ENCODE results near the gene FBLN7.

The FBLN7 gene

DNA sequence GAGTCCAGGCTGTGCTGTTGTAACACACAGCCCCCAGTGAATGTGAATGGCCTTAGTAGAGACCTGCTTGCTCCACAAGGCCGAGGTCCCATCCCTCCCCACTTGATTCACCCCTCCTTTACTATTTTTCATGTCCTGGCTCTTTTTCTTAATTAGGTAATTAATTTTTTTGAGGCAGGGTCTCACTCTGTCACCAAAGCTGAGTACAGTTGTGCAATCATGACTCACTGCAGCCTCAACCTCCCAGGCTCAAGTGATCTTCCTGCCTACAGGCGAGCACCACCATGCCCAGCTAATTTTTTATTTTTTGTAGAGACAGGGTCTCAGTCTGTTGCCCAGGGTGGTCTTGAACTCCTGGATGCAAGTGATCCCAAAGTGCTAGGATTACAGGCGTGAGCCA is 19.3 kb downstream of the FBLN7 start:
- DNase-seq (ENCODE audit: low read depth), result no peak

DNA sequence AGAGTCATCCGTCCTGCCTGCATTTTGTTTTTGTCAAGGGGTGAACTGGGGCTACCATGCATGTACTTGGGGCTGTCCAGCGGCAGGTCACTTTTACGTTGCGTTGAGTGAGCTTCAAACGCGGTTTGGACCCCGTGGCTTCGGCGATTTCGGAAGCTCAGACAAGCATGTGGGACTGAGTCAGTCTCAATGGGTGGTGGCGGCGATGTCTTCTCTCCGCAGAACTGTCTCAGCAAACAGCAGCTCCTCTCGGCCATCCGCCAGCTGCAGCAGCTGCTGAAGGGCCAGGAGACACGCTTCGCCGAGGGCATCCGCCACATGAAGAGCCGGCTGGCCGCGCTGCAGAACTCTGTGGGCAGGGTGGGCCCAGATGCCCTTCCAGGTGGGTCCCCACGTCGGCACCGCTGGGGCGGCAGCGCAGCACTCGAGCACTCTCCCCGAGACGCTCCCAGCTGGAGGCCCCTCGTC is 21.3 kb downstream of the FBLN7 start:
- no peak for DNase-seq (ENCODE audit: low read depth)

DNA sequence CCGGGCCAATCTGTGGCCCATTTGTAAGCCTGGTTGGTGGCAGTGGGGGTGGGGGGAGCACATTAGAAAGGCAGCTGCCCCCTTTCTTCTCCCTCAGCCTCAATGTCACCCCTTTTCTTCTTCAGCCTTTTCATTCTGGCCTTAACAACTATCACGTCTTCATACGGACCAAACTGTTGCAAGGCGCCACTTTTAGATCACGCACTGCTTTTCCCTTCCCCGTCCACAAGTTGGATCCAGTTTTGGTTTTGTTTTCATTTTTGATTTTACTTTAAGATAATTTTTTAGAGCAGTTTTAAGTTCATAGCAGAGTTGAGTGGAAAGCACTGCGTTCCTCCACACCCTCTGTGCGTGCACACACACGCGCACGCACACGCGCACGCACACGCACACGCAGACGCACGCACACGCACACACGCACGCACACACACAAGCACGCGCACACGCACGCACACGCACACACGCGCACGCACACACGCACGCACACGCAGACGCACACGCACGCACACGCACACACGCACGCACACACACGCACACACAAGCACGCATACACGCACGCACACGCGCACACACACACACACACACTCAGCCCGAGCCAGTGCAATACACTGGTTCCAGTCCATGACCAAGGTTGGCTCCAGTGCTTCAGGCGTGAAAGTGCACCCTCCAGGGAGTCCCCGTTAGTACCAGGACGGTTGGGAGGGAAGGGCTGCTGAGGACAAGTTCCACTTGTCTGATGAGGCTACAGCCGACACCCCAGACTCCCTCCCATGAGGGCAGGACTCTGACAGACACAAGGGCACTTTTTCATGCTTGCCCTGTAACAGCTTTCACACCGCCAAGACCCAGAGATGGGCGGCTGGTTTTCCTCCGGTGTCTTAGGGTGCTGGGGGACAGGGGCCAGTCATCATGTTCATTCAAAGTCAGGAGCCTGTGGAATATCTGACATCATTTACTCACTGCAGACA is 22.4 kb downstream of the FBLN7 start:
- DNase-seq (ENCODE audit: low read depth), result no peak

DNA sequence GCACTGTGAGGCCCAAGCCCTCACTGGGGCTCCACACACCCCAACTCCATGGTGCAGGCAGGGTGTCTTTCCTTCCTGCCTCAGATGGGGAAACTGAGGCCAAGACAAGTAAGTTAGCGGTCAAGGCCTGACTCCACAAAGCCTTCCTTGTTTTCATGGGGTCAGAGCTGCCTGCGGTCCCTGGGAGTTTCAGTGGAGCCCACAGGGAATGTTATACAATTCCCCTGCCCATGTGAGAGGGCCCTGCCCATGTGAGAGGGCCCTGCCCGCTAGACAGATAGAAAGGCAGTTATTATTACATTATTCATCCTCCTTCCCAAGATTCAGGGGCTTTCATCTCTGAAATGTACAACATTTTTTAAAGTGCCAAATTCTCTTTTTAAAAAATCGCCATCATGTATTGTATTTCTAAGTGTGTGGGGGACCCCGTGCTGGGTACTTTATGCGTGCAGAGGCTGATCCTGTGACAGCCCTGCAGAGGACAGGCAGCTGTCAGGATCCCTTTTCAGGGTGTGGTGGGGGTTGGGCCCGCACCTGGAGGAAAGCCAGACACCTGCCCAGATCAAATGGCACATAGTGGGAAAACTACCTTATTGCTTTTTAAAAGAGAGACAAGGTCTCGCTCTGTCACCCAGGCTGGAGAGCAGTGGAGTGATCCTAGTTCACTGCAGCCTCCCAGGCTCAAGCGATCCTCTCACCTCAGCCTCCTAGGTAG is 23.4 kb downstream of the FBLN7 start:
- DNase-seq (ENCODE audit: low read depth), result no peak

DNA sequence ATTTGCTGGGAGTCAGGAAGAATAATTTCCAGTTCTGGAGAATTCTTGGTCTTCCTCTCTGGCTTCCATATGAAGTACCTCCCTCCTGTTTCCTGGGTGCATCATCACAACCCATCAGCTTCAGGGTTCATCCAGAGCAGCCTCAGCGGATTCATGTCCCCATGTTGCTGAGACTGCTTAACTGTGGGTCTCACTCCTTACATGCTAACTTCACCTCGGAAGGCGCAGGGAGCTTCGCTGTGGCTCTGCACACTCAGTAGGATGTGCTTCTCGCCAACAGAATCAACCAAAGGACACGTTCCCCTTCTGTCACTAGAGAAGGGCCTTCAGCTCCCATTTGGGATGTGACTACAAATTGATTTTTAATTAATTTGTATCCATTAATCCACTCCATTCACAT is 24.2 kb downstream of the FBLN7 start:
- DNase-seq (ENCODE audit: low read depth), result no peak

DNA sequence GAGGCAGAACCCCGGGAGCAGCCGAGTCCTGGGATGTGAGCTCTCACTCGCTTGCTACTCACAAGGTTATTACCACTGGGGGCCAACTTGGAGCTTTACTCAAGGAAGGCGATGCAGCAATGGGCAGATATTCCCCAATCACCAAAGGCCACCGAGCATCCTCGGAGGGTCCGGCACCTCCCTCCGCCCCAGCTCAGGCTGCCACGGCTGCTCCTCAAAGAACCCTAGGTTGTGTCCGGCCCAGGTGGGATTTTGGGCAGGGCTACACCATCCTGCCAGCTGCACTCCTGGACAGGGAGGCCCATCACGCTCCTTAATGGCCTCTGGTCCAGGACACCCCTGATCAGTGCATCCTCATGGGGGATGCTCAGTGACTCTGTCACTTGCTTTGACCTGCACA is 24.8 kb downstream of the FBLN7 start:
- no peak for DNase-seq (ENCODE audit: low read depth)

DNA sequence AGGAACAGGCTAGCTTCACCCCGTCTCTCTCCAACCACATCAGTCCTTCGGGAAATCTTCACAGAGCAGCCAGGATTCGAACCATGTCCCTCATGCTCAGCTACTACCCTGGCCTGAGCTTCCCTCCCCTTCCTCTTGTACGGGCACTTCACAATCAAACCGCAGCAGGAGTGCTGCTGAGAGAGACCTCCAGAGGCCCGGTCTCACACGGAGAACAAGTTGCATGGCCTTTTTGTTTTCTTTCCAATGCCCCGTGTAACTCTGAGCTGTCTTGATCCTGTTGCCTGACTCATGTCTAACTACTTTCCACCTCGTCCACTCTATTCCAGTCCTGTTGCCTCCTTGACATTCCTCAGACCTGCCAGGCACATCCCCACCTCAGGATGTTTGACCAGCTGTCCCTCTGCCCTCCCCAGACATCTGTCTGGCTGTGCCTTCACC is 25.4 kb downstream of the FBLN7 start:
- DNase-seq (ENCODE audit: low read depth), result no peak

DNA sequence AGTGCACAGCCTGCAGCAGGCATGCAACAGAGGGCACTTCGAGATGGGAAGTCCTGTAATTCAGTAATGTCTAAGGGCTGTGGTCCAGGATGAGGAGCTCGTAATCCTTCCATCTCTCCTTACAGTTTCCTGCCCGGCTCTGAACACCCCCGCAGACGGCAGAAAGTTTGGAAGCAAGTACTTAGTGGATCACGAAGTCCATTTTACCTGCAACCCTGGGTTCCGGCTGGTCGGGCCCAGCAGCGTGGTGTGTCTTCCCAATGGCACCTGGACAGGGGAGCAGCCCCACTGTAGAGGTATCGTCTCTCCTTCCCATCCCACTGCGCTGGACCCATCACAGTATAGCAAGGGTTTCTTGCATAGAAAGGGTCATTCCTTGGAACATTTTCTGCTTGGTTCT is 26.7 kb downstream of the FBLN7 start:
- DNase-seq (ENCODE audit: low read depth), result no peak

DNA sequence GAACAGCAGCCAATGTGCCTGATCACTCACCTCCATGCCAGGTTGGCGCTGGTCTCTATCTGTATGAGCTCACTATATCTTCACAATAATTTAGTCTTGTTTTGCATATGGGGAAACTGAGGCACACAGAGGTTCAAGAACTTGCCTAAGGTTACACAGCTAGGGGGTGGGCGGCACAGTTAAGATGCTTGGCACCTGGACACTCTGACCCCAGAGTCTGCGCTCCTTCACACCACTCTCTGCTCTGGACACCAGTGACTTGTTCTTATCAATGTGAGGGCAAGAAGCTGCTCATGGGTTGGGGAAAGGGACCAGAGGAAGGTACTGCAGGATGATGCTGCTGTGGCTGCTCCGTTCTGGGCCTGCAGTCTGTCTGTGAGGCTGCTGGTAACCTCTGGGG is 27.1 kb downstream of the FBLN7 start:
- no peak for DNase-seq (ENCODE audit: low read depth)

DNA sequence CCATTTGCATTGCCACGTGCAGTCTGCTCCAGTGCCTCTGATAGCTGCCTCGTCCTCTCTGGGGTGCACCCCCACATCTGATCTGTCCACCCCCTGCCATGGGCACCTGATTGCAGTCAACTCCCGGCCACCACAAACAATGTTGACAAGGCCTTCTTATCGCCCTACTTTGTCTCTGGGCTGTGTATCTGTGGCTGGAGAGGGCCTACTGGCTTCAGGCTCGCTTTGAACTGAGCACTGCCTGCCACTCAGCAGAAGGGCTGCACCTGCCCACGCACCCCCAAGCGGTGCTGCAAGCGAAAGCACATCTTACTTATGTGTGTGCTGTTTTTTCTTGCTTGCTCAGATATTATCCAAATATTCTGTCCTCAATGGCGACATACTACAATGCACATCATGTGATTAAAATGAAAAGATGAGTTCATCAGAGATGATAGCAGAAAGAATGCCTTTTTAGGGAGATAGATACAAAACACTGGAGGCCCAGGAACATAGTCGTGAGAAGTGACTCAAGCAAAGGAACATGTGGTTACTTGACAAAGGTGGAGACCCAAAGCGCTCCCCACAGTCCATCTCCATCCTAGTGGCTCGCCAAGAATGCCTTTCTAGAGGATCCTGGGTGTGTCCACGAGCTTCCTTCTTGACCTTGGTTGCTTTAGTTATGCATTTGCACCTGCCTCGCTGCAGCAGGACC is 28.8 kb downstream of the FBLN7 start:
- DNase-seq (ENCODE audit: low read depth), result no peak

DNA sequence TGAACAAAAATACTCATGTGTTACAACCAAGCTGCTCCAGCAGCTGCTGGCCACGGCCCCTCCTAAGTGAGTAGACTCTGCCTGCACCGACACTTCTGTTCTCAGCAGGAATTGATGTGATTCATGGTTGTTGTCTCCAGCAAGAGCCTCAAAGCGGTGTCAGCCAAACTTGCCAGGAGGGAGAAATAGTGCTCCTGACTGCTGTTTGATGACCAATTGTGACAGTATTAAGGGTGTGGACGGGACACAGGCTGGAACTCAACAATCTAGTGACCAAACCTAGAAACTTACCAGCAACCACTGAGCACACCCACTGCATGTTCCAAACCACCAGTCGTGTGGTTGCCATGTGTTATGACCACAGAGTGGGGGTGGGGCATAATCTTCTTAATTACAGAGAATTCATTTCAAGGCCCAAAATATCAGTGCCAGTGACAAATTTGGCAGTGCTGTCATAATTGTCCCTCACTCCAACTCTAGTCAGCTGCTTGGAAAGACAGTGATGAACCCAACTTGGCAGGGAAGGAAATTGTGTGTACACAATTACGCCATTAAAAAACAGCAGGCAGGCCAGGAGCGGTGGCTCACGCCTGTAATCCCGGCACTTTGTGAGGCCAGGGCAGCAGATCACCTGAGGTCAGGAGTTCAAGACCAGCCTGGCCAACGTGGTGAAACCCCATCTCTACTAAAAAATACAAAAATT is 30.4 kb downstream of the FBLN7 start:
- no peak for DNase-seq (ENCODE audit: low read depth)

DNA sequence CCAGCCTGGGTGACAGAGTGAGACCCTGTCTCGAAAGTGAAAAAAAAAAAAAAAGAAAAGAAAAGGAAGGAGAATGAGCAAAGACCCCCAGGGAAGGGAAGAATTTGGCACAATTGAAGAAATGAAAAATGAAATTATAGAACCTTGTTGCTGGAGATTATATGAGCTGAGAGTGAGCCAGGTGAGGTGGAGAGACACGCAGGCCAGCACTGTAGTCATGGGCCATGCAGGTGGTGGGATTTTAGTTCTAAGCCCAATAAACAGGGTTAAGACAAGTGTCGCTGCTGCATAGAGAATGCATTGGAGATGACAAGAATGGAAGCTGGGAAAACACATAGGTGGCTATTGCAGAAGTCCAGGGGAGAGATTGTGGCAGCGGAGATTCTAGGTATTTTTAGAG is 32.3 kb downstream of the FBLN7 start:
- no peak for DNase-seq (ENCODE audit: low read depth)

DNA sequence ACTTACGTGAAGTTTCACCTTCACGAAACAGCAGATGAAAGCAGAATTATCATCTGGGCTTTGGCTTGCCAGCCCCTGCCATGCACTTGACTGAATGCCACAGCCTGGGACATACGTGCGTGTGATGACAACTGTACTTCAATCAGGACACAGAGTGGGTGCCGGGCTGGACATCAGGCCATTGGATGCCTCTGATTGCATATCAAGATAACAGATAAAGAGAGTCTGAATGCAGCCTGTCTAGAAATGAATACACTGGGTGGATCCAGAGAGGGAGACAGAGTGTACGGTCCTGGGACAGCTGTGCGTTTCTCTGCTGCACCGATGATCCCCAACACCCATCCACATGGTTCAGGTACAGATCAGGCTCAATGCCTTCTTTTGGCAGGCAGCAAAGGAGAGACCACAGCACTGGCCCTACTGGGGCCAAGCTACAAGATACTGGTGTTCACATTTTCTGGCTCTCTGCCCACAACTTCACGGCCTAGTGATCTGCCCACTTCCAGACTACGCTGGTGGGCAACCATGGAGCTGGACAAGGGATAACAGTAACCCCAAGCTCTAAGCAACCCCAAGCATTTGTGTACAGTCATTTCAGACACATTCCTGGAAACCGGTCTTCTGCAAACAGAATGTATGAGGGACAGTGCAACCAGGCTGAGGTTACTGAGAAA is 35.6 kb downstream of the FBLN7 start:
- no peak for DNase-seq (ENCODE audit: low read depth)

DNA sequence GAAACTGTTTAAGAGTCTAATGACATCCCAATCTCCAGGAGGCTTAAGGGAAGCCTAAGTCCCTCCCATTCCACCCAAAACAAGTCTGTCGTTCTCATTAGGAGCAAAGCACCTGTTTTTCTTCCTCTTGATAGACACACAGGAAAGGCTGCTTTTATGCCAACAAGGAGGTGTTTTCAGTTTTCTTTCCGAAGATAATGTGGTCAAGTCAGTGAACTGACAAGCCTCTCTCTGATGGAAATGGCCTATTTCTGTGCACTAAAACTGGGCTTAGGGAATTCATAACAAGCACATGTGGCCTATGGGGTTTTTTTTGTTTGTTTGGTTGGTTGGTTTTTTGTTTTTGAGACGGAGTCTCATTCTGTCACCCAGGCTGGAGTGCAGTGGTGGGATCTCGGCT is 36.2 kb downstream of the FBLN7 start:
- DNase-seq (ENCODE audit: low read depth), result no peak

DNA sequence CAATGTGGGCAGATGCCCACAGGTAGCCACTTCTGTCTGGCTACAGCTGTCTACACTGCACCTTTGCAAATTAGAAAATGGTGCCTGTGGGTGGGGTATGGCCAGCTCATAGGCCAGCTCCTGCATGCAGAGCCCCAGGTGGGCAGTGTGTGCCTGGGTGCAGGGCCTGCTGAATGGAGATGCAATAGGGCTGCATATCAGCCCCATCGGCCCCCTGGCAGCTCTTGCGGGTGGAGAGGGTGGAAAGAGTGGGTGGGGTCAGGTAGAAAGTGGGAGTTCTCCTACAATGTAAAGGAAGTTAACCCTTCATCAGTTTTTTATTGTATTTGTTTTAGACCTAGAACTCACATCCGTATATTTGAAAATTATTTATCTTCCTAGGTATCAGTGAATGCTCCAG is 37.1 kb downstream of the FBLN7 start:
- DNase-seq (ENCODE audit: low read depth), result no peak

DNA sequence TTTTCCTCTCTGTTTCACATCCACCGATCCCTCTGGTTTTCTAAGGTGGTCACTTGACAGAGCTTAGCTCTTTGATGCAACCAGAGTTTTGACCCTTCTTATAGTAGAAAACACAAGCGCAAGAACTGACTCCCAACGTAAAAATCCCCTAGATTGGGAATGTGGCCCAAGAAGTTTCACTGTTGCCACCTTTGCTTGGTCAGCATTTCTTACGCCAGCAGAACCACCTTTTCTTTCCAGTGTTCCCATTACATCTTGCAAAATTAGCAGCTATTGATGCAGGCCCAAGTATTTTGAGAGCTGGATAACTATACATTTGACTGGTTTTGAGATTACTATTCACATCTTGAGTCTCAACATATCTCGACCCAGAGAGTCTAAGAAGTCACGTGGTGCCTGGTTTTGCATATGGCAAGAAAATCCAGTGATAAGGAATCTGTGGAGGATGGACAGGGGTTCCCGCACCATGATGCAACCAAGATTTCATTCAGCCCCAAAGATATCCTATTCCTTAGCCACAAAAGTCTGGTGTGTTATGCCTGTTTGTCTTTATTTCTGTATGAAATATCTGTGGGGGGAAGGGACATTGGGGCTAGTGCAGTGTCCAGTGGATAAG is 37.9 kb downstream of the FBLN7 start:
- DNase-seq (ENCODE audit: low read depth), result no peak

DNA sequence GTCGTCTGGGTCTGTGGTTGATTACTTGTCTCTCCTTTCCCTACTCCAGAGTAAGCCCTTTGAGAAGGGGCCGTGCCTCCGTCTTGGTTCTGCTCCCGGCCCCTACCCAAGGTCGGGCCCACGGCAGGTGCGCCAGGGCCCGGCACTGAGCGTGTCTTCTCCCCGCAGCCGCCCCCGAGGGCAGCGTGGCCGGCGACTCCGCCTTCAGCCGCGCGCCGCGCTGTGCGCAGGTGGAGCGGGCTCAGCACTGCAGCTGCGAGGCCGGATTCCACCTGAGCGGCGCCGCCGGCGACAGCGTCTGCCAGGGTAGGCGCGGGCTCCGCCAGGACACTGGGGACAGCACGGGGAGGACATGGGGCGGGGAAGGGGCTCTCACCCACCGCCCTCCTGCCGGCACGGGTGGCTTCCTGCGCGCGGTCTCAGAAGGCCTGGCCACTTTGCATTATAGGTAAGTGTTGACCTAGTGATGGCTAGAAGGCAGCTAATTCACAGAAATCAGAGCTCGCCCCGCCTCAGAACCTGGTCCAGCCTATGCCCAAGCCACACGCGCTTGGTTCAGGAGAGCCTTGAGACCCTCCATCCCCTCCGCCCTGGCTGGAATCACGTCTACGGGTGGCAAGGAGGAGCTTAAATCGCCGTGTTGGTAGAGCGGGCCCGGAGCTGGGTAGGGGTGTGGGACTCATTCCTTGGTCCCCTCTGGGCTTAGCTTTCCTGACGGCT is 43.5 kb downstream of the FBLN7 start:
- DNase-seq (ENCODE audit: low read depth), result peak; percentile 56

DNA sequence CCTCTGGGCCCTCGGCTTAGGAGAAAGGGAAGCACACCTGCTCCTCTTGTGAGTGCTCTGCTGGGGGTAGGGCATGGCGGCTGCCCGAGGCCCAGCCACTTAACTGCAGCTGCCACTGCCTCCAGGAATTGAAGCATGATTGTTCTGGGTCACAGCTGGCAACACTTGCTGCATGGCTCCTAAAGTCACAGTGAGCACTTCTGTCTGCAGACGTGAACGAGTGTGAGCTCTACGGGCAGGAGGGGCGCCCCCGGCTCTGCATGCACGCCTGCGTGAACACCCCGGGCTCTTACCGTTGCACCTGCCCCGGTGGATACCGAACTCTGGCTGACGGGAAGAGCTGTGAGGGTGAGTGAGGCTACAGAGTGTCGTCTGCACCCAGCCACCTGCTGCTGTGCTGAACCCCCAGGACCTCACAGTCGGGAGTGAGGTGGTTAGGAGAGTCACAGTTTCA is 44.4 kb downstream of the FBLN7 start:
- peak; percentile 49 for DNase-seq (ENCODE audit: low read depth)

DNA sequence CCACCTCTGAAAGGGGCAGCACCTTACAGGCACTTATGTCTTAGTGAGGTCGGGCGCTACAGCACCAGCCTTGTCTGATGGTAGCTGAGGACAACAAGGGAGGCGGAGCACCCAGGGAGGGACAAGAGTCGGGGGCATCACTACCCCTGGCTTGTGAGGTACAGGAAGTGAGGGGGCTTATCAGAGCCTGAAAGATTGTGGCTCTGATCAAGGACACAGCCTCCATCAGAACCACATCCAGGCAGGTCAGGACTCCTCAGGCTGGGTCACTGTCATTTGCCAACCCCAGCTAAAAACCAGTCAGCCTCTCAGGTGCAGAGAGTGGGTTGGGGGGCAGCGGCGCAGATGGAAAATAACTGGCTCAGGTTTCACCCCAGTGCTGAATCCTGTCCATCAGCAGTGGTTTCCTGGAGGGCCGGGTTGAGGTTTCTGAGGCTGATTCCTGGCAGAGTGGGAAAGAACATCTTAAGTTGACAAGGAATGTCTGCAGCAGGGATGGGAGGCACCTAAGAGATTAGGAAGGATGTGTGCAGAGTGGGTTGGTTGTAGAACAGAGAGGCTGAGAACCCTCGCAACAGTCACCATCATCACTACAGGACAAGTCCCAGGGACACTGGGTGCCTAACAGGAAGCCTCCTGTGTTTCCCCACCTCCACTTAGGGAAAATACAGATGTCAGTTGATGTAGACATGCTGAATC is 45.3 kb downstream of the FBLN7 start:
- DNase-seq (ENCODE audit: low read depth), result no peak

DNA sequence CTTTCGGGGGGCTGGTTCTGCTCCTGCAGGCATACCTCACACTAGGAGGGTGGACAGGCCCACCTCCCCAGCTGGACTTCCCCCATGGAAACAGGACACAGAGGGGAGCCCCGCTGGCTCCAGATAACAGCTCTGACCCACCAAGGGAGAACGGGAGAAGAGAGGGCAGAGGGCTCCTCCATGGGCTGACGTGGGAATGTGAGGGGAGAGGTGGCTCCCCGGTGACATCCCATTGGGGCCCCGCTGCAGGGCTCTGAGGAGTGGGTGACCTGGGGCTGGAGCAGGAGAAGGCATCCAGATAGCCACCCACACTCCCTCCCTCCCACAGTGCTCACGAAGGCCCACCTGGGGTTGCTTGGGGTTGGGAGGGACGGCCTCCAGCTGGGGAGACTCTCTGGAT is 45.9 kb downstream of the FBLN7 start:
- no peak for DNase-seq (ENCODE audit: low read depth)
